Tibial nerve (tissue), 4 donors: Measurements from ENCODE around the gene DLG1.

Source experiments
- EP300 ChIP-seq, 2 donors: sonication (generic); formaldehyde crosslinking; IDR thresholded peaks; one replicate each; pipeline ENCODE4 v1.6.1; 2017; ENCODE audit warnings: antibody characterized with exemption in 2 of 2, mild to moderate bottlenecking in 1 of 2
- POLR2A ChIP-seq, 2 donors: fragments of 450-650 bp; IDR thresholded peaks; one replicate each; pipeline ENCODE4 v1.6.1; 2017; ENCODE audit warnings: antibody characterized with exemption in 2 of 2, mild to moderate bottlenecking in 2 of 2, moderate library complexity in 2 of 2
- TF ChIP-seq, protein P1 (sequence below), 5 experiments: fragments of 200-600 bp in 3 of 5; fragments of 450-650 bp in 2 of 5; sonication (generic) in 3 of 5; IDR thresholded peaks; one replicate each; pipeline ENCODE4 v1.5.1; 2016 to 2019; ENCODE audit warnings: antibody characterized with exemption in 5 of 5, mild to moderate bottlenecking in 3 of 5, moderate library complexity in 2 of 5

DNA sequence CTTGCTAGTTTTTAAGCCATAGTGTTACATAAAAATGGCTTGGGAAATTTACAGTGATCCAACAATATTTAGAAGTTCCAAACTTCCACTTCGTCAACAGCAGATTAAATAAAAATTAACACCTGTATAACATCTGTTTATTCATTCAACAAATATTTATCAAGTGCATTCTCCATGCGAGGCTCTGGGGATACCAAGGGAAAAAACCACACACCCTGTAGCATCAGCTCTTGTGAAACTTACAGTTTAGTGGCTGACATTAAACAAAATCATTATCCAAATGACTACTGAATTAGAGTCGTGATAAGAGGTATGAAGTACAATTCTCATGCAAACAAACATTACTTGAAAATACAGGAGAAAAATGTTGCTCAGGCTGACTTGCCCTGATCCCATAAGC lies 122.9 kb downstream of the DLG1 start:
- TF ChIP-seq, protein P1, sequence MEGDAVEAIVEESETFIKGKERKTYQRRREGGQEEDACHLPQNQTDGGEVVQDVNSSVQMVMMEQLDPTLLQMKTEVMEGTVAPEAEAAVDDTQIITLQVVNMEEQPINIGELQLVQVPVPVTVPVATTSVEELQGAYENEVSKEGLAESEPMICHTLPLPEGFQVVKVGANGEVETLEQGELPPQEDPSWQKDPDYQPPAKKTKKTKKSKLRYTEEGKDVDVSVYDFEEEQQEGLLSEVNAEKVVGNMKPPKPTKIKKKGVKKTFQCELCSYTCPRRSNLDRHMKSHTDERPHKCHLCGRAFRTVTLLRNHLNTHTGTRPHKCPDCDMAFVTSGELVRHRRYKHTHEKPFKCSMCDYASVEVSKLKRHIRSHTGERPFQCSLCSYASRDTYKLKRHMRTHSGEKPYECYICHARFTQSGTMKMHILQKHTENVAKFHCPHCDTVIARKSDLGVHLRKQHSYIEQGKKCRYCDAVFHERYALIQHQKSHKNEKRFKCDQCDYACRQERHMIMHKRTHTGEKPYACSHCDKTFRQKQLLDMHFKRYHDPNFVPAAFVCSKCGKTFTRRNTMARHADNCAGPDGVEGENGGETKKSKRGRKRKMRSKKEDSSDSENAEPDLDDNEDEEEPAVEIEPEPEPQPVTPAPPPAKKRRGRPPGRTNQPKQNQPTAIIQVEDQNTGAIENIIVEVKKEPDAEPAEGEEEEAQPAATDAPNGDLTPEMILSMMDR (IDR thresholded peaks at IDR 0.05), result no peak
- TF ChIP-seq POLR2A (IDR thresholded peaks at IDR 0.05) (no peak), EP300 (IDR thresholded peaks at IDR 0.05) (no peak)
